Mononuclear cell (primary cell): ENCODE data around the gene SLIT3. TPM values are rescaled to one million over a fixed set of nuclear protein-coding genes. Genes with fewer than 3 reads are reported as not detected.

Experiments
- H3K27me3 ChIP-seq: 2 replicates; pipeline ENCODE4 v1.6.0; 2011; ENCODE audit warnings: low read length, control low read depth; ENCODE audit not compliant: insufficient read depth
- H3K4me1 ChIP-seq: 2 replicates; pipeline ENCODE4 v1.5.1; 2011; ENCODE audit warnings: mild to moderate bottlenecking, low read length, control low read depth; ENCODE audit not compliant: insufficient read depth
- H3K4me3 ChIP-seq: 2 replicates; pipeline ENCODE4 v1.5.1; 2011; ENCODE audit warnings: mild to moderate bottlenecking, low read length, moderate library complexity
- H3K9me3 ChIP-seq: 2 replicates; pipeline ENCODE4 v1.5.1; 2011; ENCODE audit warnings: low read depth, mild to moderate bottlenecking, control low read depth, low read length
- total RNA-seq: library from RNA; depleted of rRNA; stranded (reverse); fragments of >200 nt; gene quantifications from one replicate; pipeline ENCODE4 v1.2.3, GENCODE V29; 2012

The SLIT3 gene
- total RNA-seq, 1 donor, result 0.10 TPM

DNA sequence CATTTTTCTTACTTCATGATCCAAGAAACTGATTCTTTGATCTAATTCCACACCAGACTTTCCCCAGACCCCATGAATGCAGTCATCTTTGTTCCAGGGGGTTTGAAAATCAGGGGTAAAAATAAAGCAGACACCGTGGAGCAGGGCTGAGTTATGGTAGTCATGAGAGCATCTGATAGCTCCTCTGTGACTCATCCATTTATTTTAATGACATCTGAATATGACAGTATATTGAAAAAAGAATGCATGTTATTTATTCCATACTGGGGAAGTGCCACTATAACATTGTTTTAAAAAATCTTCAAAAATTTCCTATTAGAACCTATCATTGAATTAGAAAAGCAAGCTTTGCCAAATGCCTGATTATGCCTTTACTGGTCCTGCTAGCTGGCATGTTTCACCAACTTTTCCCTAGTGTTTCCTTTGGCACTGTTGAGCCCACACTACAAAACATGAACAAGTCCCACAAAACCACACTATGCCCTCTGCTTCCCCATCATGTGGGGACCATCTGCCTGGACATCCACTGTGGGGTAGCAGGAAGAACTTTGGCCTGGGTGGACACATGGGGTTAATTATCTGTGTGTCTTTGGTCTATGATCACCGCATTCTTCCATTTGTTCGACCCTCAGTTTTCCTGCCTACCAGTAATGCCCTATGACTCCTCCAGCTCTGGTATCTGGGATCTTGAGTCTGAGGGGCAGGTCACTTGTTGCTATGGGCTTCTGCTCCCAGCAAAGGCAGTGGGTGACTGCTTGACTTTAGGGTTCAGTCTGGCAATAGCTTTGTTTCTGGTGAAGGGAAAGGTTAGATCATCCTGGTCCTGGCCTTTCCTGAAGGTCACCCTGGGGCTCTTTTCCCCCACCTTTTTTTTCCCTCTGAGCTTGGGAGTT lies 639.1 kb downstream of the SLIT3 start:
- no peaks in the 10 kb centered on the region for H3K4me1 ChIP-seq
- no peak overlapping the region for H3K4me3 ChIP-seq
- no peaks in the 10 kb centered on the region for H3K27me3 ChIP-seq
- no peaks in the 10 kb centered on the region for H3K9me3 ChIP-seq

DNA sequence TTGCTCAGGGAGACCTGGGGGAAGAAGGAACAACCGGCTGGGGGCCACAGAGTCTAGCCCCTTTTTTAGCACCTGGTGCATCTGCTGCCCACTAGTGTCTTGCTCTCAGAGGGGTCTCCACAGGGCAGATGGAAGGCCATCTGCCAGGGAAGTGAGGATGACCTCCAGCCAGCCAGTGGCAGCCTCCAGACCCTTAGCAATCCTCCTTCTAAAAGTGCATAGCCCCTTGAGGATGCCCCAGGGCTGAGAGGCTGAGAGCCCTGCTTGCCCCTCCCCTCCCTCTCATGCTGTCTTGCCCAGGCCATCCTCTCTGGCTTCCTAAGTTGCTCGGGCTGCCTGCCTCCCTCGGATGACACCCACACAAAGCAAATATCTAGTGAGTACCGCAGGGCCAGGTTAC lies 640.2 kb downstream of the SLIT3 start:
- Histone ChIP-seq H3K4me3 (no peak overlapping the region), H3K27me3 (no peaks in the 10 kb centered on the region), H3K9me3 (no peaks in the 10 kb centered on the region), H3K4me1 (no peaks in the 10 kb centered on the region)

DNA sequence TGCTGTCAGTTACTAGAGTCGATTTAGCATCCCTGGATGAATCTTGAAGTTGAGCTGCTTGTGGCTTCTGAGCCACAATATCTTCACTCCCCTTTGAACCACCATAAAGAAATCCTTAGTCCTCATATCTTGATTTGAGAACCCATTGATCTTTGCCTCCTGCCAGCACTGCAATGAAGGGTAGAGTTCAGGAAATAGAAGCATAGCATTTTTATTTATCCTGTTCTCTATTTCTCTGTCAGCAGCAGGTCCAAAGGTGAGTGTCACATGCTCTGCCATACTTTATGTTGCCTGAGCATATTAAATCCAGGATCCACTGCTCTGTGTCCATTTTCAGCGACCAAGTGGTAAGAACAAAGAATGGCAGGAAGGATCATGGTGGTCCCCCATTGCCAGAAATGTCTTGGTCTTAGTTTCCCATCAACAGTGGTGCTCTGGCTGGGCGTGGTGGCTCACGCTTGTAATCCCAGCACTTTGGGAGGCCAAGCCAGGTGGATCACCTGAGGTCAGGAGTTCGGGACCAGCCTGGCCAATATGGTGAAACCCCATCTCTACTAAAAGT lies 641.6 kb downstream of the SLIT3 start:
- Histone ChIP-seq H3K4me3 (no peak overlapping the region), H3K9me3 (no peaks in the 10 kb centered on the region), H3K27me3 (no peaks in the 10 kb centered on the region), H3K4me1 (no peaks in the 10 kb centered on the region)

DNA sequence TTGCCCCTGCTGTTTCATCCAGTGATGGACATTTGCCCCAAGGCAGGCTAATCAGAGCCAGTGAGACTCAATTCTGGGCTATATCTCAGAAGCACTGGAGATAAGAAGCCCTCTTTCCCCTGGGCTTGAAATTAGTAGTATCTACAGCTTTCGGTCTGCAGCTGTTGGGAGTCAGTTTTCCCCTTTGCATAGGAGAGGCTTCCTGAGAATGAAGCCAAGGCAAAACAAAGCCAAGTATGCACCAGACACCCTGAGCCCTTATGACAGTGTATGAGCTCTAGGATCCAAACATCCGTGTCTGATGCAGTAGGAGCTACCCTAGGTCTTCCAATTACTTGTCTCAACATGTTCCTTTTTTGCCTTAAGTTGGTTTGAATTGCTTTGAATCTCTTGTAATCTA lies 642.5 kb downstream of the SLIT3 start:
- Histone ChIP-seq H3K9me3 (no peaks in the 10 kb centered on the region), H3K27me3 (no peaks in the 10 kb centered on the region), H3K4me3 (no peak overlapping the region), H3K4me1 (no peaks in the 10 kb centered on the region)

DNA sequence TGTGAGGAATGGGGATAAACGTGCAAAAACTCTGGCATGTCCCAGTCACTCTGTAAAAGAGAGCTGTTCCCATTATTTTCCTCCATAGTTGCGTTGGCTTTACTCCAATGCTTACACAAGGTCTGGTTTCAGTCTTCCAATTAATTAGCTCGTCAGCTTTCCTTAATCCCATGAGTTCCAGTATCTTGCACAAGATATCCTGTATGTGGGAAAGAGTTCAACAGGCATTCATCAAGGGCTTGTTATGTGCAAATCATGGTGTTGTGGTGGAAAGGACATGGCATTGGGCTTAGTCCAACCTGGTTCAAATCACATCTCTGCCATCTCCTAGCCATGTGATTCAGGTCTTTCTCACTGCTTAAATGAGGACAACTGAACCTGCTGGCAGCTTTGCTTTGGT lies 644.3 kb downstream of the SLIT3 start:
- H3K4me3 ChIP-seq, result no peak overlapping the region

DNA sequence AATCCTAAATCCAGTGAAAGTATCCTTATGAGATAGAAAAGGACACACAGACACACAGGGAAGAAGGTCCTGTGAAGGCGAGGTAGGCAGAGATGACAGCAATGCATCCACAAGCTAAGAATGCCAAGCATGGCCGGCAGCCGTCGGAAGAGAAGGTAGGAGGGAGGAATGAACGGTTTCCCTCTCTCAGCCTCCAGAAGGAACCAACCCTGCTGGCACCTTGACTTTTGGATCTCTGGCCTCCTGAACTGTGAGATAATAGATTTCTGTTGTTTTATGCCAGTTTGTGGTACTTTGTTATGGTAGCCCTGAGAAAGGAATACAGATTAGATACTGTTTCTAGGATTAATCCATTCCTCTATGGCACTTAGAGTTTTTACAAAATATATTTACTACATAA lies 645.6 kb downstream of the SLIT3 start:
- H3K4me3 ChIP-seq, result no peak overlapping the region
- no peaks in the 10 kb centered on the region for H3K4me1 ChIP-seq
- no peaks in the 10 kb centered on the region for H3K27me3 ChIP-seq
- H3K9me3 ChIP-seq, result no peaks in the 10 kb centered on the region

More for the DNA sequence above, 644.3 kb downstream of the SLIT3 start:
- H3K9me3 ChIP-seq, result no peaks in the 10 kb centered on the region
- no peaks in the 10 kb centered on the region for H3K4me1 ChIP-seq
- H3K27me3 ChIP-seq, result no peaks in the 10 kb centered on the region

DNA sequence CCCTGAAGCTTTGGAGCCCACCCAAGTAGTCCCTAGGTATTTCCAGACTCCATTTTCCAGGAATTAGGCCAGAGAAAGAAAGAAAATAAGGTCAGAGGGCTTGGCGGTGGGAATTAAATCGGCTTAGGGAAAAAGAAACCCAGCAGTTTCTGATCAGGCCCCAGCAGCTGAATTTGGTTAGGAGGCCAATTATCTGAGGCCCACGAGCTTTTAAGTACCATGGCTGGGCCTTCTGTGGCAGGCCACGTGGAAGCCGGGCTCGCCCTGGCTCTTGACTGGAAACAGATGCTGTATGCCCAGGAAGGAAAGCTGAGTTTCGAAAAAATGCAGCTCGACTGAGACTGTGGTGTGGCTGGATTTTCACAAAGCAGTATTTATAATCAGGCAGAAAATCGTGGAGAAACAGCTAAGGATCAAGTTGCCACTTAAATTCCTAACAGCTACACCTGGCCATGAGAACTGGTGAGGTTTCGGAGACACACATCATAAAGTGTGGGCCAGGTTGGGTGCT lies 646.7 kb downstream of the SLIT3 start:
- Histone ChIP-seq H3K4me3 (no peak overlapping the region), H3K9me3 (no peaks in the 10 kb centered on the region), H3K27me3 (no peaks in the 10 kb centered on the region), H3K4me1 (no peaks in the 10 kb centered on the region)

DNA sequence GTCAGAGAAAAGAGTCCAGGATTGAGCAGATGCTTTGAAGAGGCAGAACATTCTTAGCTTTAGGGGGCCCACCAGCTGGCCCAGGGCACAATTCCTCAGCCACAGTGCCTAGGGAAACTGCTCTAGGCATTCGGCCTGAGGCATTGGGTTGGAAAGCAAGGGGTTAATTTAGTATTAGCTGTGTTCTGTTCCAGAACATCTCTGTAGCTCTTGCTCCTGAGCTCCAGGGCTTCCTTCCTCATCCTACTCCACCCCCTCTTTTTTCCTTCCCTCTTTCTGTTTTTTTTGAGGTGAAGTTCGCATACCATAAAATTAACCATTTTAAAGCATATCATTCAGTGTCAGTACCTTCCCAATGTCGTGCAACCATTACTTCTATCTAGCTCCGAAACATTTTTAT lies 647.3 kb downstream of the SLIT3 start:
- Histone ChIP-seq H3K4me1 (no peaks in the 10 kb centered on the region), H3K9me3 (no peaks in the 10 kb centered on the region), H3K4me3 (no peak overlapping the region), H3K27me3 (no peaks in the 10 kb centered on the region)

DNA sequence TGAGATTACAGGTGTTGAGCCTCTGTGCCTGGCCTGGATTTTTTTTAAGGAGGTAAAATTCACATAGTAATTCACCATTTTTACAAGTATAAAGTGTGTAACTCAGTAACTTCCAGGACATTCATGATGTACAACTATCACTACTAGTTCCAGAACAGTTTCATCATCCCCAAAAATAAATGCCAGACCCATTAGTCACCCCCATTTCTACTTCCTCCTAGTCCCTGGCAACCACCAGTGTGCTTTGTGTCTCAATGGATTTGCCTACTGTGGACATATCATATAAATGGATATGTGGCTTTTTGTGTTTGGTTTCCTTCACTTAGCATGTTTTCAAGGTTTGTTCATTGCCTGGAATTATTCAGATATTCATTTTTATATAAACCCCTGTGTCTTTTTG lies 649.3 kb downstream of the SLIT3 start:
- no peak overlapping the region for H3K4me3 ChIP-seq
- no peaks in the 10 kb centered on the region for H3K4me1 ChIP-seq
- no peaks in the 10 kb centered on the region for H3K9me3 ChIP-seq
- H3K27me3 ChIP-seq, result no peaks in the 10 kb centered on the region

DNA sequence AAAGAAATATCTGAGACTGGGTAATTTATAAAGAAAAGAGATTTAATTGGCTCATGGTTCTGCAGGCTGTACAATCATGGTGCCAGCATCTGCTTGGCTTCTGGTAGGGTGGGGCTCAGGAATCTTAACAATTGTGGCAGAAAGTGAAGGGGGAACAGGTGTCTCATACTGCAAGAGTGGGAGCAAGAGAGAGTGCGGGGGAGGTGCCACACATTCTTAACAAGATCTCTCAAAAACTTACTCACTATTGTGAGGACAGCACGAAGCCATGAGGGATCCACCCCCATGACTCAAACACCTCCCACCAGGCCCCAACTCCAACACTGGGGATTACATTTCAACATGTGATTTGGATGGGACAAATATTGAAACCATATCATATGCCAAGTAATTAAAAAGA lies 651.6 kb downstream of the SLIT3 start:
- Histone ChIP-seq H3K9me3 (no peaks in the 10 kb centered on the region), H3K4me1 (no peaks in the 10 kb centered on the region), H3K4me3 (no peak overlapping the region), H3K27me3 (no peaks in the 10 kb centered on the region)

DNA sequence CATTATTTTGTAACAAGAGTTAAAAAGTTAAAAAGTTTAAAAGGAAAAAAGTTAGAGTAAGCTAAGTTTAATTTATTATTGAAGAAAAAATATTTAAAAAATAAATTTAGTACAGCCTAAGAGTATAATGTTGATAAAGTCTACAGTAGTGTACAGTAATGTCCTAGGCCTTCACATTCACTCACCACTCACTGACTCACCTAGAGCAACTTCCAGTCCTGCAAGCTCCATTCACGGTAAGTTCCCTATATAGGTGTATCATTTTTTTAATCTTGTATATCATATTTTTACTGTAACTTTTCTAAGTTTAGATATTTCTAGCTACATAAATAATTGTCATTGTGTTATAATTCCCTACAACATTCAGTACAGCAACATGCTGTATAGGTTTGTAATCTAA lies 652.4 kb downstream of the SLIT3 start:
- no peak overlapping the region for H3K4me3 ChIP-seq
- H3K9me3 ChIP-seq, result no peaks in the 10 kb centered on the region
- H3K4me1 ChIP-seq, result no peaks in the 10 kb centered on the region
- H3K27me3 ChIP-seq, result no peaks in the 10 kb centered on the region

DNA sequence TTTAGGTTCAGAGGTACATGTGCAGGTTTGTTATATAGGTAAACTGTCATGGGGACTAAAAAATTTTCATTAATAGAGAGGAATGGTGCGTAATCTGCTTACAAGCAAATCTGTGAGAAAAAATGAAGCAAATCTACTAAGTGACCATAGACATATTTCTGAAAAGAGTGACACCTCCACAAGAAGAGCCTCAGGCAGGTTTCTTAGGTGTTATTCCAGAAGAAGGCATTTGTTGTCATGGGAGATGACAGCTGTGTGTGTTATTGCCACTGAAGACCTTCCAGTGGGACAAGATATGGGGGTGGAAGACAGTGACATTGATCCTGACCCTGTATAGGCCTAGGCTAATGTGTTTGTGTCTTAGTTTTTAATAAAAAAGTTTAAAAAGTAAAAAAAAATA lies 652.9 kb downstream of the SLIT3 start:
- Histone ChIP-seq H3K27me3 (no peaks in the 10 kb centered on the region), H3K4me1 (no peaks in the 10 kb centered on the region)

DNA sequence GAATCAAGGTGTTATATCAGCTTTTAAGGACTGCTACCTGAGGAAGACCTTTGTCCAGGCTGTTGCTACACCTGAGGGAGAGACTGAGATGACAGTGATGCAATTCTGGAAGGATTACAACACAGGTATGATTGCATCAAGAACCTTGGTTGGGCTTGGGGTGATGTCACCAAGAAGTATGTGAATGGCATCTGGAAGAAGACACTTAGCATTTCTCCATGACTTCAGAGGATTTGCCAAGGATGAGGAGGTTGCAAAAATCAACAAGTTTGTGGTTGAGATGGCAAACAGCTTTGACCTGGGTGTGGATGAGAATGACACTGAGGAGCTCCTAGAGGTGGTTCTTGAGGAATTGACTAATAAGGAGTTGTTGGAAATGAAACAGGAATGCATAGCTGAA lies 653.9 kb downstream of the SLIT3 start:
- H3K4me3 ChIP-seq, result no peak overlapping the region
- H3K27me3 ChIP-seq, result no peaks in the 10 kb centered on the region
- H3K9me3 ChIP-seq, result no peaks in the 10 kb centered on the region
- no peaks in the 10 kb centered on the region for H3K4me1 ChIP-seq

More for the DNA sequence above, 652.9 kb downstream of the SLIT3 start:
- Histone ChIP-seq H3K4me3 (no peak overlapping the region), H3K9me3 (no peaks in the 10 kb centered on the region)

DNA sequence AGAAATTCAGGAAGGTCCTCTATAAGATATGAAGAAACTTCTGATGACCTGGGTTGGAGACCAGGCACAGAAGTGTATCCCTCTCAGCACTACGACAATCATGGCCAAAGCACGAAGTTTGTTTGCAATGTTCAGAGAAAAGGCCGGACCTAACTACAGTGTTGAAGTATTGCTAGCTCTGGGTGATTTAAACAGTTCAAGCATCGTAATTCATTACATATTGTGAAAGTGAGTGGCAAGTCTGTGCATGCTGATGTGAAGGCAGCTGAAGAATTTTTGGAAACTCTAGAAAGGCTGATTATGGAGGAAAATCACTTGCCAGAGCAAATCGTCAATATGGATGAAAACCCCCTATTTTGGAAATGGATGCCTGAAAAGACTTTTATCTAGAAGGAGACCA lies 654.6 kb downstream of the SLIT3 start:
- H3K27me3 ChIP-seq, result no peaks in the 10 kb centered on the region
- H3K4me1 ChIP-seq, result no peaks in the 10 kb centered on the region
- H3K4me3 ChIP-seq, result no peak overlapping the region
- H3K9me3 ChIP-seq, result no peaks in the 10 kb centered on the region

DNA sequence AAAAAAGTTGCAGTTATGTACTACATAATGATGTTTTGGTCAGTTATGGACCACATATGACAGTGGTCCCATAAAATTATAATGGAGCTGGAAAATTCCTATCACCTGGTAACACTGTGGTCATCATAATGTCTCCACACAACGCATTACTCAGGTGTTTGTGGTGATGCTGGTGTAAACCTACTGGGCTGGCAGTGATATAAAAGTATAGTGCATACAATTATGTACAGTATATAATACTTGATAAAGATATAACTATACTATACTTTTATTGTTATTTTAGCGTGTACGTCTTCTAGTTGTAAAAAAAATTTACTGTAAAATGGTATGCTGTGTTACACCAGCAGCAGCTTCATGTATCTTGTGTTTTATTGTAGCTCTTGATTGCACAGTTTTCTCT lies 655.7 kb downstream of the SLIT3 start:
- Histone ChIP-seq H3K4me3 (no peak overlapping the region), H3K9me3 (no peaks in the 10 kb centered on the region), H3K27me3 (no peaks in the 10 kb centered on the region), H3K4me1 (no peaks in the 10 kb centered on the region)

DNA sequence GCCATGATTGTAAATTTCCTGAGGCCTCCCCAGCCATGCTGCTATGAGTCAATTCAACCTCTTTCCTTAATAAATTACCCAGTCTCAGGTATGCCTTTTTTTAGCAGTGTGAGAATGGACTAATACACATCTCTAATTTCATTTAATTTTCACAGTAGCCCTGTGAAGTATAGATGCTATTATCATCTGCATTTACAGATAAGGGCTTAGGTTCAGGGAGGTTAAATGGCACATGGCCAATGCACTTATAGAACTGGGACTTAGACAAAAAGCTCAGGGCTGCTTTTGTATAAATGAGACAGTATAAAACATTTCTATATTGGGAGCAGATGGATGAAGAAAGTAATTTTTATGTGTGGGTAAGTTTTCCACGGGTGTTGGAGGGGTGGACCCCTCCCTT lies 658.9 kb downstream of the SLIT3 start:
- Histone ChIP-seq H3K4me1 (no peaks in the 10 kb centered on the region), H3K4me3 (no peak overlapping the region), H3K9me3 (no peaks in the 10 kb centered on the region), H3K27me3 (no peaks in the 10 kb centered on the region)
